NCI-H82 (cell line): ENCODE results near the gene KAT14.
"Not testable (repeated sequence)": the region's sequence is repeated elsewhere in the genome, so short reads cannot be mapped to it uniquely, and the experiment has no call there.

Source experiments
- DNase-seq: peaks from one replicate; lab custom pipeline; 2025; lab: John Stamatoyannopoulos, UW

Gene KAT14

GRCh38 chr20:18224968-18225568 lies 87.4 kb downstream of the KAT14 start:
- DNase-seq = no peak

GRCh38 chr20:18225632-18226031 lies 88.0 kb downstream of the KAT14 start:
- no peak for DNase-seq

GRCh38 chr20:18226741-18227140 lies 89.1 kb downstream of the KAT14 start:
- DNase-seq = not testable (repeated sequence)

GRCh38 chr20:18233408-18233943 lies 95.8 kb downstream of the KAT14 start:
- no peak for DNase-seq
